Measurements from ENCODE around the gene SETD4. TPM values are rescaled to one million over a fixed set of nuclear protein-coding genes. Genes with fewer than 3 reads are reported as not detected.

SETD4 gene
- total and polyA plus RNA-seq, 2 of the 4 experiments (the other 2 are of a cell fraction): 9.5 to 11.4 TPM

DNA sequence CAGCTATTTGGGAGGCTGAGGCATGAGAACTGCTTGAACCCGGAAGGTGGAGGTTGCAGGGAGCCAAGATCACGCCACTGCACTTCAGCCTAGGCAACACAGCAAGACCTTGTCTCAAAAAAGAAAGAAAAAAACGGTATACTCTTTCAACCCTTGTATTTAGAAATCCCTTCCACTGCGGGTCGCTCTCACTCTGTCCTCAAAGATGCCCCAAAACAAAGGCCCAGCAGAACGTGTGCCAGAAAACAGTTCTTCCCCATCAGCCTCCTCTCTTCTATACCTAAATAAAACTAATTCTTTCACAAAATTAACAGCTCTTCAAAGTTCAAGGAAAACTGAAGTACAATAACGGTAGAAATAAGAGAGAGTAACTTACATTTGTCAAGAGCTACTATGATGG, 13.2 kb downstream of the SETD4 start:
- Histone ChIP-seq H3K9ac (ENCODE audit: low read depth, low read length) (no peak overlapping the region), H4K5ac (ENCODE audit: low read depth, low read length) (no peak overlapping the region), H3K4ac (ENCODE audit: low read depth, low read length) (no peak overlapping the region), H4K8ac (ENCODE audit: low read depth in 2 of 2, low read length in 2 of 2) (no peak overlapping the region), H3K18ac (ENCODE audit: low read depth, low read length) (no peak overlapping the region), H2AK9ac (replicated peaks; ENCODE audit: low read depth, low read length, poor library complexity) (no peak overlapping the region), H3K9me3 (ENCODE audit: control insufficient read depth, insufficient read depth, low read length) (no peaks in the 10 kb centered on the region), H3K4me2 (ENCODE audit: low read depth, low read length) (no peak overlapping the region), H2BK15ac (ENCODE audit: low read depth, low read length) (no peak overlapping the region), H3K56ac (ENCODE audit: extremely low read depth, insufficient read depth, low read length) (no peak overlapping the region), H4K91ac (ENCODE audit: insufficient read depth, low read depth, low read length) (no peak overlapping the region), H3K4me3 (ENCODE audit: insufficient read depth, low read depth, low read length) (no peak overlapping the region), H2BK20ac (ENCODE audit: low read depth, low read length) (no peak overlapping the region), H3K27me3 (ENCODE audit: control insufficient read depth, insufficient read depth, low read length) (no peaks in the 10 kb centered on the region), H3K14ac (replicated peaks; ENCODE audit: low read depth, low read length) (no peak overlapping the region), H3K9me1 (ENCODE audit: insufficient read depth, low read length) (peaks cover 11% of the 10 kb centered on the region; the same call in 1 of the 2 replicates), H3K36me3 (ENCODE audit: control insufficient read depth, insufficient read depth, low read length) (peaks cover 47% of the 10 kb centered on the region), H3K27ac (ENCODE audit: insufficient read depth, low read length) (no peak overlapping the region), H3K23ac (ENCODE audit: low read depth, low read length) (no peak overlapping the region), H2AK5ac (ENCODE audit: low read depth, low read length) (no peak overlapping the region), H3K4me1 (ENCODE audit: control insufficient read depth, insufficient read depth, low read length) (no peaks in the 10 kb centered on the region), H2BK120ac (ENCODE audit: low read depth, low read length) (no peak overlapping the region), H2AFZ (replicated peaks; ENCODE audit: low read length, poor library complexity) (no peak overlapping the region), H3K79me1 (ENCODE audit: low read depth in 1 of 2, low read length in 2 of 2) (peaks cover 6 to 18% of the 10 kb centered on the region in 2 experiments; a peak in 2 of 4 replicates), H4K20me1 (ENCODE audit: insufficient read depth, low read length) (no peaks in the 10 kb centered on the region), H2BK5ac (ENCODE audit: low read depth, low read length, poor library complexity, severe bottlenecking) (no peak overlapping the region)
- no CpG with 5 or more reads among the region's 7 CpGs for WGBS, 2 experiments (ENCODE audit: extremely low coverage in 2 of 2, insufficient read length in 1 of 2)
- TF ChIP-seq POLR2A (IDR thresholded peaks at IDR 0.05; ENCODE audit: low read depth, low read length): no peak
- TF ChIP-seq MAFK (IDR thresholded peaks at IDR 0.05; ENCODE audit: low read depth, low read length): no peak
- no peak for TF ChIP-seq CHD1 (IDR thresholded peaks at IDR 0.05; ENCODE audit: low read depth, low read length)
- TF ChIP-seq RAD21 (IDR thresholded peaks at IDR 0.05; ENCODE audit: low read length): no peak
- TF ChIP-seq RCOR1 (IDR thresholded peaks at IDR 0.05; ENCODE audit: insufficient replicate concordance, low read length): no peak
- TF ChIP-seq FOS (IDR thresholded peaks at IDR 0.05; ENCODE audit: low read depth, low read length): no peak
- TF ChIP-seq MAZ (IDR thresholded peaks at IDR 0.05; ENCODE audit: borderline replicate concordance, low read depth, low read length): no peak
- no peak for TF ChIP-seq CEBPB (IDR thresholded peaks at IDR 0.05; ENCODE audit: low read depth, low read length)
- no peak for TF ChIP-seq NFE2L2 (IDR thresholded peaks at IDR 0.05; ENCODE audit: low read depth, low read length)
- TF ChIP-seq SMC3 (IDR thresholded peaks at IDR 0.05; ENCODE audit: low read depth, low read length): no peak
- no peak for TF ChIP-seq RFX5 (IDR thresholded peaks at IDR 0.05; ENCODE audit: low read depth, low read length)
- TF ChIP-seq BHLHE40 (IDR thresholded peaks at IDR 0.05; ENCODE audit: low read depth, low read length): no peak
- TF ChIP-seq, protein P1, sequence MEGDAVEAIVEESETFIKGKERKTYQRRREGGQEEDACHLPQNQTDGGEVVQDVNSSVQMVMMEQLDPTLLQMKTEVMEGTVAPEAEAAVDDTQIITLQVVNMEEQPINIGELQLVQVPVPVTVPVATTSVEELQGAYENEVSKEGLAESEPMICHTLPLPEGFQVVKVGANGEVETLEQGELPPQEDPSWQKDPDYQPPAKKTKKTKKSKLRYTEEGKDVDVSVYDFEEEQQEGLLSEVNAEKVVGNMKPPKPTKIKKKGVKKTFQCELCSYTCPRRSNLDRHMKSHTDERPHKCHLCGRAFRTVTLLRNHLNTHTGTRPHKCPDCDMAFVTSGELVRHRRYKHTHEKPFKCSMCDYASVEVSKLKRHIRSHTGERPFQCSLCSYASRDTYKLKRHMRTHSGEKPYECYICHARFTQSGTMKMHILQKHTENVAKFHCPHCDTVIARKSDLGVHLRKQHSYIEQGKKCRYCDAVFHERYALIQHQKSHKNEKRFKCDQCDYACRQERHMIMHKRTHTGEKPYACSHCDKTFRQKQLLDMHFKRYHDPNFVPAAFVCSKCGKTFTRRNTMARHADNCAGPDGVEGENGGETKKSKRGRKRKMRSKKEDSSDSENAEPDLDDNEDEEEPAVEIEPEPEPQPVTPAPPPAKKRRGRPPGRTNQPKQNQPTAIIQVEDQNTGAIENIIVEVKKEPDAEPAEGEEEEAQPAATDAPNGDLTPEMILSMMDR (conservative IDR thresholded peaks at IDR 0.05; ENCODE audit: low read depth, low read length): no peak
- TF ChIP-seq, protein P2, sequence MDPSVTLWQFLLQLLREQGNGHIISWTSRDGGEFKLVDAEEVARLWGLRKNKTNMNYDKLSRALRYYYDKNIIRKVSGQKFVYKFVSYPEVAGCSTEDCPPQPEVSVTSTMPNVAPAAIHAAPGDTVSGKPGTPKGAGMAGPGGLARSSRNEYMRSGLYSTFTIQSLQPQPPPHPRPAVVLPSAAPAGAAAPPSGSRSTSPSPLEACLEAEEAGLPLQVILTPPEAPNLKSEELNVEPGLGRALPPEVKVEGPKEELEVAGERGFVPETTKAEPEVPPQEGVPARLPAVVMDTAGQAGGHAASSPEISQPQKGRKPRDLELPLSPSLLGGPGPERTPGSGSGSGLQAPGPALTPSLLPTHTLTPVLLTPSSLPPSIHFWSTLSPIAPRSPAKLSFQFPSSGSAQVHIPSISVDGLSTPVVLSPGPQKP (IDR thresholded peaks at IDR 0.05; ENCODE audit: borderline replicate concordance, low read depth, low read length): no peak
- in situ Hi-C loops (cut with MboI; ENCODE audit: low sequenced_read_pairs): no loop called here
- BruUV-seq (replicated peaks): no TSS peak
- DNase-seq (no peak), ATAC-seq (ENCODE audit: low read depth) (no peak)
- intact Hi-C loops (cut with micrococcal nuclease): no loop called here
- POLR2A ChIA-PET (ENCODE audit: unreplicated experiment): no interaction called here
- CTCF ChIA-PET: no interaction called here
- dilution Hi-C loops (cut with HindIII; ENCODE audit: low sequenced_read_pairs, unreplicated experiment): no loop called here

All from IMR-90 (cell line).